K562 (cell line): ENCODE data around the gene CGNL1.

Experiments used
- JUND ChIP-seq, 2 experiments: IDR thresholded peaks; 2 replicates in 1 of 2; 3 replicates in 1 of 2; pipeline ENCODE4 v1.6.1; 2011; ENCODE audit warnings: borderline replicate concordance in 2 of 2, low read depth in 2 of 2, low read length in 2 of 2, improper control_type of control experiment in 1 of 2, missing biosample characterization in 1 of 2, missing genetic modification characterization in 1 of 2, missing genetic modification reagents in 1 of 2
- TF ChIP-seq, protein P1 (sequence below): fragments of 450-650 bp; IDR thresholded peaks from 2 replicates; pipeline ENCODE4 v1.6.1; 2016

DNA sequence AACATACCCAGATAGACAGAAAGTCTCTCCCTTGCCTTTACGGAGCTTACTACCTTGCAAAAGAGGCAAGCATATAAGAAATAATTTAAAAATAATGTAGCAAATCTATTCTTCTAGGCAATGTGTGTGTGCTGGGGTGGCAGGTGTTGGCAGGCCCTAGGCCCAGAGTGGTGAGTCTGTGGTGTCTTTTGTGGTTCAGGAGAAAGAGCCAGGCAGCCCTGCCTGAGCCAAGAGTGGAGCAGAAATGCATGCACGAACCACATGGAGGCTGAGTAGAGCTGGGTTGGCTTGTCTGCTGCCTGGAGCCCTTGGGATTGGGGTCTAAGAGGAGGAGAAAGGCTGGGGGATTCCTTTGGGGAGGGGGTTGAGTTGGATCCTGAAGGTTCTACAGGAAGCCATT is 145.2 kb downstream of the CGNL1 start:
- TF ChIP-seq, protein P1, sequence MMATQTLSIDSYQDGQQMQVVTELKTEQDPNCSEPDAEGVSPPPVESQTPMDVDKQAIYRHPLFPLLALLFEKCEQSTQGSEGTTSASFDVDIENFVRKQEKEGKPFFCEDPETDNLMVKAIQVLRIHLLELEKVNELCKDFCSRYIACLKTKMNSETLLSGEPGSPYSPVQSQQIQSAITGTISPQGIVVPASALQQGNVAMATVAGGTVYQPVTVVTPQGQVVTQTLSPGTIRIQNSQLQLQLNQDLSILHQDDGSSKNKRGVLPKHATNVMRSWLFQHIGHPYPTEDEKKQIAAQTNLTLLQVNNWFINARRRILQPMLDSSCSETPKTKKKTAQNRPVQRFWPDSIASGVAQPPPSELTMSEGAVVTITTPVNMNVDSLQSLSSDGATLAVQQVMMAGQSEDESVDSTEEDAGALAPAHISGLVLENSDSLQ = no peak
- TF ChIP-seq JUND (IDR thresholded peaks at IDR 0.05; ENCODE audit: borderline replicate concordance, low read depth, low read length) = no peak
- no peak for TF ChIP-seq JUND (tag; IDR thresholded peaks at IDR 0.05; ENCODE audit: borderline replicate concordance, low read depth, low read length)
